Thyroid gland (tissue), 4 donors: ENCODE measurements around the gene FAM181A. TPM values are rescaled to one million over a fixed set of nuclear protein-coding genes. Genes with fewer than 3 reads are reported as not detected.

Source experiments
- DNase-seq, 2 donors: peaks; one replicate each; pipeline ENCODE4 v3.0.0-alpha.2; 2019
- H3K27ac ChIP-seq, 3 donors: fragments of 200-600 bp; sonication (generic); 1 replicate in 2 of 3; 2 replicates in 1 of 3; pipeline ENCODE4 v1.5.1; 2016 to 2019; ENCODE audit warnings: mild to moderate bottlenecking in 1 of 3, moderate library complexity in 1 of 3
- H3K27me3 ChIP-seq: fragments of 200-600 bp; sonication (generic); one replicate; pipeline ENCODE4 v1.5.1; 2019
- H3K36me3 ChIP-seq, 2 donors: fragments of 200-600 bp; sonication (generic); one replicate each; pipeline ENCODE4 v1.5.1; 2016 to 2019
- H3K4me1 ChIP-seq, 2 donors: fragments of 200-600 bp; sonication (generic); one replicate each; pipeline ENCODE4 v1.5.1; 2017 to 2019
- H3K4me3 ChIP-seq, 3 donors: fragments of 200-600 bp; sonication (generic); replicated peaks in 1 of 3; 1 replicate in 2 of 3; 2 replicates in 1 of 3; pipeline ENCODE4 v1.5.1; 2016; ENCODE audit warnings: mild to moderate bottlenecking in 1 of 3
- H3K9me3 ChIP-seq: fragments of 200-600 bp; sonication (generic); one replicate; pipeline ENCODE4 v1.5.1; 2017
- CTCF ChIP-seq, 6 experiments: fragments of 200-600 bp in 3 of 6; fragments of 450-650 bp in 3 of 6; sonication (generic) in 3 of 6; IDR thresholded peaks; one replicate each; pipeline ENCODE4 v1.5.1; 2016 to 2019; ENCODE audit warnings: antibody characterized with exemption in 6 of 6, mild to moderate bottlenecking in 2 of 6, inconsistent platforms in 1 of 6, moderate library complexity in 1 of 6
- POLR2A ChIP-seq, 2 donors: fragments of 450-650 bp; IDR thresholded peaks; one replicate each; pipeline ENCODE4 v1.6.1; 2017; ENCODE audit warnings: antibody characterized with exemption in 2 of 2, mild to moderate bottlenecking in 2 of 2, moderate library complexity in 1 of 2
- WGBS, 2 donors: methylation state at CpG; one replicate each; pipeline ENCODE4 v1.1.5; 2017; 5-methylcytosine and 5-hydroxymethylcytosine counted together
- intact Hi-C: fragments of 100-400 bp; cut with DNase I; formaldehyde crosslinking; loops from one replicate; pipeline ENCODE4 v1.15.1; 2023
- total RNA-seq, 4 donors: library from RNA; depleted of rRNA; stranded (reverse); fragments of >200 nt; gene quantifications; one replicate each; pipeline ENCODE4 v1.2.3, GENCODE V29; 2016

The FAM181A gene
- total RNA-seq, 4 donors from 2014 or later, result 0.40 to 3.6 (median 0.63) TPM

DNA sequence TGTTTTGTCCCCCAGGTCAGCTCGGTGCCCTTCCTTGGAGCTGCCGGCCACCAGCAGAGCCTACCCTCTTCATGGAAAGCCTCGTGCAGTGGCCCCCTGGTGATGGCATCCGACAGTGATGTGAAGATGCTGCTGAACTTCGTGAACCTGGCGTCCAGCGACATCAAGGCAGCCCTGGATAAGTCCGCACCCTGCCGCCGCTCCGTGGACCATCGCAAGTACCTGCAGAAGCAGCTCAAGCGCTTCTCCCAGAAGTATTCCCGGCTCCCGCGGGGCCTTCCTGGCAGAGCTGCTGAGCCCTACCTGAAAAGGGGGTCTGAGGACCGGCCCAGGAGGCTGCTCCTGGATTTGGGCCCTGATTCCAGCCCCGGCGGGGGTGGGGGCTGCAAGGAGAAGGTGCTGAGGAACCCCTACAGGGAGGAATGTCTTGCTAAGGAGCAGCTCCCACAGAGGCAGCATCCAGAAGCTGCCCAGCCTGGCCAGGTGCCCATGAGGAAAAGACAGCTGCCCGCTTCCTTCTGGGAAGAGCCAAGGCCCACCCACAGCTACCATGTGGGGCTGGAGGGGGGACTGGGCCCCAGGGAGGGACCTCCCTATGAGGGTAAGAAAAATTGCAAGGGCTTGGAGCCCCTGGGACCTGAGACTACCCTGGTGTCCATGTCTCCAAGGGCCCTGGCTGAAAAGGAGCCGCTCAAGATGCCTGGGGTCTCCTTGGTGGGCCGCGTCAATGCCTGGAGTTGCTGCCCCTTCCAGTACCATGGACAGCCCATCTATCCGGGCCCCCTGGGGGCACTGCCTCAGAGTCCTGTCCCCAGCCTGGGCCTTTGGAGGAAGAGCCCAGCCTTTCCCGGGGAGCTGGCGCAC, 1.3 kb downstream of the FAM181A start:
- Histone ChIP-seq H3K36me3 (no peaks in the 10 kb centered on the region), H3K4me1 (peaks cover 12 to 14% of the 10 kb centered on the region in 2 donors), H3K27me3 (no peaks in the 10 kb centered on the region), H3K9me3 (no peaks in the 10 kb centered on the region), H3K4me3 (no peak overlapping the region), H3K27ac (no peak overlapping the region)
- TF ChIP-seq CTCF (IDR thresholded peaks at IDR 0.05) (no peak), POLR2A (IDR thresholded peaks at IDR 0.05) (no peak)
- no peak for DNase-seq
- intact Hi-C loops, result no loop called here
- WGBS, 2 donors, result 80 to 81% methylated on average over 11 to 20 of the region's 26 CpGs

DNA sequence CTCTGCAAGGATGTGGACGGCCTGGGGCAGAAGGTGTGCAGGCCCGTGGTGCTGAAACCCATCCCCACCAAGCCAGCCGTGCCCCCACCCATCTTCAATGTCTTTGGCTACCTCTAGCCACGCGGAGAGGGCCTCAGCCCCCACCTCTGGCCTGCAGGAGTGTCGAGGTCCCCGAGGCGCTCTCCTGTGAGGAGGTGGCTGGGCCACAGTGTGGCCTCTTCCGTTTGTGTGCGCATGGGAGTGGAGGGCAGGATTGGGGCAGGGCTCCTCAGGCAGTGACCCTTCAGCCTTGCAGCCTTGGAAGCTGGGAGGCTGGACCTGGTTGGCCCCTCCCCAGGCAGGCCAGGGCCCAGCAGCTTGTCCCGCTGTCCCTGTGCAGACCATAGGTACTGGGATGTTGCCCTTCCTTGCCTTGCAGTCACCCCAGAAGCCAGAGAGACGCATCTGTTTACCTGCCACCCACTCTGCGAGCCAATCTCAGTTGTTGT, 1.9 kb downstream of the FAM181A start:
- Histone ChIP-seq H3K4me1 (peaks cover 12 to 14% of the 10 kb centered on the region in 2 donors), H3K36me3 (no peaks in the 10 kb centered on the region), H3K27ac (no peak overlapping the region), H3K4me3 (no peak overlapping the region), H3K27me3 (no peaks in the 10 kb centered on the region), H3K9me3 (no peaks in the 10 kb centered on the region)
- 84 to 92% methylated on average over 6 to 13 of the region's 13 CpGs for WGBS, 2 donors
- no peak for TF ChIP-seq CTCF (IDR thresholded peaks at IDR 0.05)
- TF ChIP-seq POLR2A (IDR thresholded peaks at IDR 0.05), result no peak
- intact Hi-C loops, result no loop called here
- no peak for DNase-seq

DNA sequence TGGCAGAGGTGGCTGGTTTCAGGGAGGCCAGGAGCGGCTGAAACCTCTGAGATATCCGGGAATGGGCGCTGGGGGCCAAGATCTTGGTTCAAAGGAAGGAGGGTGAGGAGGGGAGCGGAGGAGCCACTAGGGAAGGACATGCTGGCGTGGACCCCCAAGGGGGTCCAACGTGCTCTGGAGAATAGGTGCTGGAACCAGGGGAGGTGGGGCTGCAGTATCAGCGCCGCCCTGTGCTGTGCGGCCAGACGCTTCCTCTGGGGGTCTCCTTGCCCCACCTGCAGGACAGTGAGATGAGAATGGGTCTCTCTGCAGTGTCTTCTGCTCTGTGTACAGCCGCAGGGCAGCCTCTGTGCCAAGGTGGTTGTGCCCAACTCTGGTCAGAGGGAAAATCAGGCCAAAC, 2.5 kb downstream of the FAM181A start:
- Histone ChIP-seq H3K27ac (no peak overlapping the region), H3K9me3 (no peaks in the 10 kb centered on the region), H3K4me3 (no peak overlapping the region), H3K27me3 (no peaks in the 10 kb centered on the region), H3K36me3 (no peaks in the 10 kb centered on the region), H3K4me1 (peaks cover 12 to 14% of the 10 kb centered on the region in 2 donors)
- intact Hi-C loops, result loop anchor here (10.0 kb wide), 1 partner anchor 205 kb away; no protein-coding TSS in a partner anchor
- DNase-seq, result no peak
- WGBS, 2 donors, result 88 to 89% methylated on average over 10 to 11 of the region's 11 CpGs
- no peak for TF ChIP-seq POLR2A (IDR thresholded peaks at IDR 0.05)
- no peak for TF ChIP-seq CTCF (IDR thresholded peaks at IDR 0.05)

DNA sequence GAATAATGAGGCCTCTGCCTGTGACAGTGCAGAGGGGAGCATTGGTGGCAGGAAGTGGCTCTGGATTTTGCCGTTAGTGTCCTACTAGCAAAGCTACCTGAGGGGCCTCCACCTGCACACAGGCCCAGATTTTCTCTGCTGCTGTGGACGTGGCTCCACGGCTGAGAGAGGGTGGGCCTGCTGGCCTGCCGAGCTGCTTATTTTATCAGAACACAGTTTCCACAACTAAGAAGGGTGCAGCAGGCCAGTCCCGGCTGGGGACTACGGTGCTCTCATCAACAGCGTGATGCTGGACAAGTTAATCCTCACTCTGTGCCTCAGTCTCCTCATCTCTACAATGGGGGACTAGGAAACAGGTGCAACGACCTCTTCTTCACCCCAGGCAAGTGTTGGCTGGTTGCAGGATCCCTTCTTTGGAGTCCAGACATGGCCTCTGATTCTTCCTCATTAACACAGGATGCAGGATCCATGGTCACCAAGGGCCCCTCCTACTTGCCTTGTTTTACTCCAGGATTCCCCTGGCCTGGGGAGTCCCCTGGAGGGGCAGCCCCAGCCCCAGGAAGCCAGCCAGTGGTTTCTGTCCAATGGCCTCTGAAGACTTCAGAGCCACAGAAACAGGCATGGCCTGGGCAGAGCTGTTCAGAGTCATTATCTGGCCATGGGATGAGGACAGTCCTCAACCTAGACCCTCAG, 3.3 kb downstream of the FAM181A start:
- H3K4me1 ChIP-seq, result peaks cover 12 to 14% of the 10 kb centered on the region in 2 donors
- H3K27ac ChIP-seq, result no peak overlapping the region
- H3K9me3 ChIP-seq, result no peaks in the 10 kb centered on the region
- no peaks in the 10 kb centered on the region for H3K36me3 ChIP-seq
- DNase-seq, result no peak
- WGBS, 2 donors, result 91 to 92% methylated on average over 7 to 8 of the region's 8 CpGs
- no peak overlapping the region for H3K4me3 ChIP-seq
- H3K27me3 ChIP-seq, result no peaks in the 10 kb centered on the region
- intact Hi-C loops, result loop anchor here (10.0 kb wide), 1 partner anchor 204 kb away; no protein-coding TSS in a partner anchor
- no peak for TF ChIP-seq POLR2A (IDR thresholded peaks at IDR 0.05)
- no peak for TF ChIP-seq CTCF (IDR thresholded peaks at IDR 0.05)

GRCh38 chr14:93930989-93931307, 3.8 kb downstream of the FAM181A start:
- Histone ChIP-seq H3K4me3 (no peak overlapping the region), H3K4me1 (peaks cover 12 to 14% of the 10 kb centered on the region in 2 donors), H3K9me3 (no peaks in the 10 kb centered on the region), H3K27ac (no peak overlapping the region), H3K27me3 (no peaks in the 10 kb centered on the region), H3K36me3 (no peaks in the 10 kb centered on the region)
- intact Hi-C loops, result loop anchor here (10.0 kb wide), 1 partner anchor 204 kb away; no protein-coding TSS in a partner anchor
- WGBS, 2 donors, result 87 to 91% methylated on average over 4 of the region's 4 CpGs
- DNase-seq, result no peak
- no peak for TF ChIP-seq POLR2A (IDR thresholded peaks at IDR 0.05)
- TF ChIP-seq CTCF (IDR thresholded peaks at IDR 0.05), result no peak
